Peyer's patch (tissue), 4 donors: ENCODE results near the gene CCDC74A.
"Not testable (repeated sequence)": the region's sequence is repeated elsewhere in the genome, so short reads cannot be mapped to it uniquely, and the experiment has no call there.

ENCODE experiments used
- POLR2A ChIP-seq, 2 donors: fragments of 450-650 bp; IDR thresholded peaks; one replicate each; pipeline ENCODE4 v1.5.1; 2017; ENCODE audit warnings: antibody characterized with exemption in 2 of 2, mild to moderate bottlenecking in 2 of 2, moderate library complexity in 2 of 2
- TF ChIP-seq, protein P1 (sequence below), 6 experiments: fragments of 450-650 bp in 4 of 6; fragments of 200-600 bp in 2 of 6; sonication (generic) in 1 of 6; IDR thresholded peaks; one replicate each; pipeline ENCODE4 v1.5.1; 2017 to 2019; ENCODE audit warnings: antibody characterized with exemption in 6 of 6, mild to moderate bottlenecking in 3 of 6, moderate library complexity in 1 of 6

GRCh38 chr2:131518531-131518930, 9.2 kb upstream of the CCDC74A start:
- TF ChIP-seq, protein P1, sequence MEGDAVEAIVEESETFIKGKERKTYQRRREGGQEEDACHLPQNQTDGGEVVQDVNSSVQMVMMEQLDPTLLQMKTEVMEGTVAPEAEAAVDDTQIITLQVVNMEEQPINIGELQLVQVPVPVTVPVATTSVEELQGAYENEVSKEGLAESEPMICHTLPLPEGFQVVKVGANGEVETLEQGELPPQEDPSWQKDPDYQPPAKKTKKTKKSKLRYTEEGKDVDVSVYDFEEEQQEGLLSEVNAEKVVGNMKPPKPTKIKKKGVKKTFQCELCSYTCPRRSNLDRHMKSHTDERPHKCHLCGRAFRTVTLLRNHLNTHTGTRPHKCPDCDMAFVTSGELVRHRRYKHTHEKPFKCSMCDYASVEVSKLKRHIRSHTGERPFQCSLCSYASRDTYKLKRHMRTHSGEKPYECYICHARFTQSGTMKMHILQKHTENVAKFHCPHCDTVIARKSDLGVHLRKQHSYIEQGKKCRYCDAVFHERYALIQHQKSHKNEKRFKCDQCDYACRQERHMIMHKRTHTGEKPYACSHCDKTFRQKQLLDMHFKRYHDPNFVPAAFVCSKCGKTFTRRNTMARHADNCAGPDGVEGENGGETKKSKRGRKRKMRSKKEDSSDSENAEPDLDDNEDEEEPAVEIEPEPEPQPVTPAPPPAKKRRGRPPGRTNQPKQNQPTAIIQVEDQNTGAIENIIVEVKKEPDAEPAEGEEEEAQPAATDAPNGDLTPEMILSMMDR (IDR thresholded peaks at IDR 0.05): not testable (repeated sequence)
- not testable (repeated sequence) for TF ChIP-seq POLR2A (IDR thresholded peaks at IDR 0.05)
